Midbrain (tissue), 1 donor: ENCODE measurements around the gene ZKSCAN1.

Source experiments
- DNase-seq: peaks from one replicate; lab custom pipeline; 2025; lab: John Stamatoyannopoulos, UW

ZKSCAN1 gene

DNA sequence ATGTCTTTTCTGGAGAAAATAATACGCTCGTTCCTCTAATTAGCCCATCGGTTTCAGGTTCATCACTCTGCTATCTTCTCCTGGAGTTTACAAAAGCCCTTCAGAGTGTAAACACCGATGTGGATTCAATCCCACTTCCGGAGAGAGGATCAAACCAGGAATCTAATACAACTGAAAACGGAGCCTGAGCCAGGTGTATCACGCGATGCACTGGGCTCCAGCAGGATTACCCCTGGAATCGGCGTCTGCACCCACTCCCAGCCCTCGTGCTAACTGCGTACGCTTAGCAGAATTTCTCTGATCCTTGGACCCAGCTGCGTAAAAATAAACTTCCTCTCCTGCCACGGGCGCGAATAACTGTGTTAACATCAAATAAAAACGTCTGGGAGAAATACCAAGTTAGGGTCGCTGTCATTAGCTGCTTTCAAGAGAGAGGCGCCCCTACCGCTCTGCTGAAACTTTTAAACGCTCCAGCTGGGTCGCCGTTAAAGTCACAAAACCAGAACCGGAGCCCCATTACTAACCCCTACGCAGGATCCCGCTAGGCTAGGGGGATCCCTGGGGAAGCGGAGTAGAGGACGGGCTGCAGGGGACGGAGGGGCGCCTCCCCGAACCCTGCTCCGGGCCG, 65.6 kb downstream of the ZKSCAN1 start:
- DNase-seq, result no peak

DNA sequence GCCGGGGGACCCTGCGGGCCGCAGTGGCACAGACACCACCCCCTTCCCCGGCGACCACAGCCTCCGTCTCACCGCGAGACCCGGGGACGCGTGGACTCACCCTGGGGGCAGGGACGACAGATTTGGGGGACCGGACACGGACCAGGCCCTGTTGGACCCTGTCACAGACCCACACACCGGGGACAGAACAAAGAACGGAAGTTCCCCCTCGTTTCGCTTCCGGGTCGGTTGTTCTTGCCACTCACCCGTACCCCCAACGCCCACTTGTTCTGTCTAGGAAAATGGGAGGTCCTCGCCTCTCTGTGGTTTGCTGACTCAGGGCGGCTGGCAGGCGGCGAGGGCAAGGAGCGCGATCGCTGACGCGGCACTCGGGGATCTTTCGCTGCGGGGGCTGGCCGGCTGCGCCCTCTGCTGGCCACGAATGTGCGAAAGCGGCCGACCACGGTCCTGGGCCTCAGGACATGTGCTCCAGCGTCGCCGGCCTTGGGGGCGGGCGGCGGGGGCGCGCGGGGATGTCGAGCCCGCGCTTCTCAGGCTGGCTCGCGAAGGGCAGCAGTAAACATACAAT, 66.2 kb downstream of the ZKSCAN1 start, which contains the start of gene ZNF3:
TSS of gene ZNF3 (minus strand) at position 189 of the 568 bp plus-strand sequence. CDS start 4,366 bp downstream, outside the sequence.
- peak; percentile 98 for DNase-seq

DNA sequence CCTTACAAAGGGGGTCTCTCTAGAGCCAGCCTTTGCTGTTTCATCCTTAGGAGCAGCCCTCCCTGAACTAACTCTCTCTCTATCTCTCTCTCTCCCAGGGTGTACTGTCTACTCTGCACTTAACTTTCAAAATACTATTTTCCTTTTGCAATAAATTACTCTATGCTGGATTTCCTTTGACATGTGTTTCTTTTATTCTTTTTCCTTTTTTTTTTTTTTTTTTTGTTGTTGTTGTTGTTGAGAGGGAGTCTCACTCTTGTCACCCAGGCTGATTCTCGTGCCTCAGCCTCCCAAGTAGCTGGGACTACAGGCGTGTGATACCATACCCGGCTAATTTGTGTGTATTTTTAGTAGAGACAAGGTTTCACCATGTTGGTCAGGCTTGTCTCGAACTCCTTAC, 67.6 kb downstream of the ZKSCAN1 start:
- no peak for DNase-seq

DNA sequence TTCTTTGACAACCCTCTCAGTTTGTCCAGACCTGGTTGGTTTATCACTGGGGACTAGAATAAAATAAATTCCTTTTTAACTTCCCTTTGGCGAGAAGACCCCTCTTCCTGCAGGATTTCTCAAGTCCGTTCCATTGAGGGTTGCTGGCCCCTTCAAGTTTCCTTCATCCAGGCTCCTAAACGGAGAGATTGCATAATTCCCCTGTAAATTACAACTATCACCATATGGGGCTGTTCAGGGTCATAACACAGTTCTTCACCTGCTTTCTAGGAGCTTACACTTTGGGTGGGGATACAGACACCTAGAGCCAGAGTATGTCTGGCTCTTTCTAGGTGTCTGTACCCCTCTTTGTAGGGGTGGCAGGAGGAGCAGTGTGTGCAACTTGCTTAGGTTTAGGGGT, 70.1 kb downstream of the ZKSCAN1 start:
- DNase-seq, result no peak

DNA sequence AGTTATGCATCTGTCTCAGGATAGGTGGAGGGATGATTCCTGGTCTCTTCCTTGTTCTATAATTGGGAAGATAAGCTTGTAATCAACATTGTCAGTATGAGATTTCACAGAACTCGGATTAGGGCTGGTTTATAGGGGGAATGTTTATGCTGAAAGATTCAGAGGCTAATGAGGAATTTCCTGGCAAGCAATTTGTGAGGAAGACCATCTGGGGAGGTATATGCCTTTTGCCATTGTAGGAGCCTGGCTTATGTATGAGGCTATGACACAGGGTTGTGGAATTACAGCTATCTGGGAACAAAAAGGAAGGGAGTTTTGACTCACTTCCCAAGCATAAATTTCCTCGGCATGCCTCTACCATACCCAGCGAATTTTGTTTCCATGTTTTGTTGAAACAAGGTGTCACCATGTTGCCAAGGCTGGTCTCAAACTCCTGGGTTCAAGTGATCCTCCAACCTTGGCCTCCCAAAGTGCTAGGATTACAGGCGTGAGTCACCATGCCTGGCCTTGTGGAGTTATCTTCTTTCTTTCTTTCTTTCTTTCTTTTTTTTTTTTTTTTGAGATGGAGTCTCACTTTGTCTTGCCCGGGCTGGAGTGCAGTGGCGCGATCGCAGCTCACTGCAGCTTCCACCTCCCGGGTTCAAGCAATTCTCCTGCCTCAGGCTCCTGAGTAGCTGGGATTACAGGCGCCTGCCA, 71.8 kb downstream of the ZKSCAN1 start:
- no peak for DNase-seq

DNA sequence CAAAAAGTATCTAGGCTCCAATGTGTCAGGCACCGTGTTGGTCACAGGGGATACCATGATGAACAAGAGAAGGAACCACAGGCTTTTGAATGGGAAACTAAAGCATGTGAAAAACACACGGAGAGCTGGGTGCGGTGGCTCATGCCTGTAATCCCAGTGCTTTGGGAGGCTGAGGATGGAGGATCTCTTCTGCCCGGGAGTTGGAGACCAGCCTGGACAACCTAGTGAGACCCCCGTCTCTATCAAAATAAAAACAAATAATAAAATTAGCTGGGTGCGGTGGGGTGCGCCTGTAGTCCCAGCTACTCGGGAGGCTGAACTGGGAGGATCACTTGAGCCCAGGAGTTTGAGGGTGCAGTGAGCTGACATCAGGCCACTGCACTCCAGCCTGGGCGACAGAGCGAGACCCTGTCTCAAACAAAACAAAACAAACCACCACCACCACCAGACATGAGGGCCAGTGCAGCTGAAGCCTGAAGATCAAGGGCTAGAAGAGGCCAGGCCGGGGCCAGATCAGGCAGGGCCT, 72.8 kb downstream of the ZKSCAN1 start:
- no peak for DNase-seq

DNA sequence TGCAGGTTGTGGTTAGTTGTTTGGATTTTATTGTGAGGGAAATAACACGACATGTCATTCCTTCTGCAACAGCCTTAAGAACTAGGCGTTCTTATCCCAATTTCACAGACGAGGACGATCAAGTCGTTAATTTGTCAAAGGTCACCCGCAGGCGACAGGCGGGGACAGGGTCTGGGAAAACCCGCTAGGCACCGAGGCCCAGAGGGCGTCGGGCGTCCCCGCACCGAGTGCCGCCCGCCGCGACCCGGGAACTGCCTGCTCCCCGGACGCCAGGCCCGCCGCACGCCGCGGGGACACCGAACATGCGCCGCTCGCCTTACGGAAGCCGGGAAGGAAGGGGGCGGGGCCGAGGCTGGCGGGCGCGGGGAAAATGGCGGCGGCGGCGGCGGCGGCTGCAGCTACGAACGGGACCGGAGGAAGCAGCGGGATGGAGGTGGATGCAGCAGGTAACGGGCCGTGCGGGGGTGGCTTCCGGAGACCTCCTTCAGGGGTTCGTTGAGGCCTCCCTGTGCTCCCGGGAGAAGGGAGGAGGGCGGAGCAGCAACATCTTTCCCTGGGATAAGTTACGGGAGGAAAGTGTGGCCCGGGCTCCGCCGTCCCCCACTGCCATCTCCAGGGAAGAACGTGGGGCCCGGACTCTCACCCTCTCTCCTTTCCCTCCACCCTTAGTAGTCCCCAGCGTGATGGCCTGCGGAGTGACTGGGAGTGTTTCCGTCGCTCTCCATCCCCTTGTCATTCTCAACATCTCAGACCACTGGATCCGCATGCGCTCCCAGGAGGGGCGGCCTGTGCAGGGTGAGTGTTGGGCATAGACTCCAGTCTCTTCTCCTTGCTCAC, 73.4 kb downstream of the ZKSCAN1 start, which contains the start of gene COPS6:
TSS of gene COPS6 (plus strand) at position 349 of the 837 bp plus-strand sequence. CDS start at position 371, 22 bp downstream.
- peak; percentile 85 for DNase-seq

DNA sequence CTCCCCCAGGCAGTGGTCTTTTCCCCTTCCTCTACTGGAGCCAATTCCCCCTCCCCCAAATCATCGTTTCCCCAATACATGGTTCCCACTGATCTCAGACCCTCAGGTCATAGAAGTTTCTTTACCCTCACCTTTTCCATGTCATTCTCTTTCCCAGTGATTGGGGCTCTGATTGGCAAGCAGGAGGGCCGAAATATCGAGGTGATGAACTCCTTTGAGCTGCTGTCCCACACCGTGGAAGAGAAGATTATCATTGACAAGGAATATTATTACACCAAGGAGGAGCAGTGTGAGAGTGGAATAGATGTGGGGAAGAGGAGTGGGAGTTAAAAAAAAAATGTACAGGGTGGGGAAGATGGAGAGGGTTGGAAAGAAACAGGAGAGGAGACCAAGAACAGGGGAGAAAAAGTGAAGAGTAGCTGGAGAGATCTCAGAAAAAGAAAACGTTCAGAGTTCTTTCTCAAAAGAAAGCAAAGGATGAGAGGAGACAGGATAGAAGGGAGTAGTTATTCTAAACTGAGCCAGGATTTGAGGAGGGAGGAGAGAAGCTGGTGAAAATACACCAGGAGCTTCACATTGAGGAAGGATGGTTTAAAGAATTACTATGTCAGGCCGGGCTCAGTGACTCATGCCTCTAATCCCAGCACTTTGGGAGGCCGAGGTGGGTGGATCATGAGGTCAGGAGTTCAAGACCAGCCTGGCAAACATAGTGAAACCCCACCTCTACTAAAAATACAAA, 74.2 kb downstream of the ZKSCAN1 start:
- no peak for DNase-seq

DNA sequence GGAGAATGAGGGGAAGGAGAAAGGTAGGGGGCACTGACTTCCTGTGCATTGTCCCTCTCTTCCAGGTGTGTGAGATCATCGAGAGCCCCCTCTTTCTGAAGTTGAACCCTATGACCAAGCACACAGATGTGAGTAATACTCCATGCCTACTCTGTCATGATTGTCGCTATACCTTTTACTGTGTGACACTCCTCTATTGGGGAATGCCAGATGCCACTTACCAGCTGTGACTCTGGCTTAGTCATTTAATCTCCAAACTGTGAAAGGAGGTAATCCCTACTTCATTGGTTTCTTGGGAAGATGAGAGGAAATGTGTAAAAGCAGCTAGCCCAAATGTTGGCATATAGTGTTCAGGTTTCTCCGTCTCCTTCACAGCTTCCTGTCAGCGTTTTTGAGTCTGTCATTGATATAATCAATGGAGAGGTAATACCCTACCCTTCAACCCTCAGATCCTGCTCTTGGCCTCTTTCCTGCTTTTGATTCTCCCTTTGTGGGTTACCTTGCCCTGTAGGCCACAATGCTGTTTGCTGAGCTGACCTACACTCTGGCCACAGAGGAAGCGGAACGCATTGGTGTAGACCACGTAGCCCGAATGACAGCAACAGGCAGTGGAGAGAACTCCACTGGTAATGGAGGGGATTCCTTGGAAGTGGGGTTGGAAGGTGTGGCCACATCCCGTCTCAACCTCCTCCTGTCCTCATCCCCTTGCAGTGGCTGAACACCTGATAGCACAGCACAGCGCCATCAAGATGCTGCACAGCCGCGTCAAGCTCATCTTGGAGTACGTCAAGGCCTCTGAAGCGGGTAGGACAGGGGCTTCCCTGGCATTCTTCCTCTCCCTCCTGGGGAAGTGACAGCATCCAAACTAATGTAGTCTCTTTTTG, 75.4 kb downstream of the ZKSCAN1 start:
- DNase-seq, result no peak
